ENCODE data around the gene MED9.

MED9 gene

GRCh38 chr17:17472333-17472920, 4.4 kb upstream of the MED9 start:
- Histone ChIP-seq H4K20me1 (ENCODE audit: low read depth, low read length) (no peaks in the 10 kb centered on the region), H3K79me2 (ENCODE audit: insufficient read depth, low read length) (peaks cover 6% of the 10 kb centered on the region), H3K9ac (ENCODE audit: low read length) (no peak overlapping the region), H3F3A (ENCODE audit: insufficient read depth) (no peaks in the 10 kb centered on the region), H3K36me3 (ENCODE audit: low read length) (no peaks in the 10 kb centered on the region), H3K27me3 (ENCODE audit: low read length) (no peaks in the 10 kb centered on the region), H3K27ac (ENCODE audit: low read depth, low read length) (no peak overlapping the region), H2AFZ (ENCODE audit: low read depth, low read length, severe bottlenecking) (no peak overlapping the region), H3K9me2 (replicated peaks; ENCODE audit: insufficient read depth, low read length) (no peaks in the 10 kb centered on the region), H3K9me3 (ENCODE audit: insufficient read depth, low read length) (no peaks in the 10 kb centered on the region), H3K4me3 (ENCODE audit: insufficient read depth, low read length, poor library complexity, severe bottlenecking) (no peak overlapping the region), H3K4me2 (ENCODE audit: low read depth, low read length, poor library complexity, severe bottlenecking) (no peak overlapping the region)
- TF ChIP-seq EZH2phosphoT487 (conservative IDR thresholded peaks at IDR 0.05; ENCODE audit: low read length): no peak
- no peak for TF ChIP-seq CTCF (IDR thresholded peaks at IDR 0.05; ENCODE audit: insufficient read depth, low read length, poor library complexity, severe bottlenecking)

DNA sequence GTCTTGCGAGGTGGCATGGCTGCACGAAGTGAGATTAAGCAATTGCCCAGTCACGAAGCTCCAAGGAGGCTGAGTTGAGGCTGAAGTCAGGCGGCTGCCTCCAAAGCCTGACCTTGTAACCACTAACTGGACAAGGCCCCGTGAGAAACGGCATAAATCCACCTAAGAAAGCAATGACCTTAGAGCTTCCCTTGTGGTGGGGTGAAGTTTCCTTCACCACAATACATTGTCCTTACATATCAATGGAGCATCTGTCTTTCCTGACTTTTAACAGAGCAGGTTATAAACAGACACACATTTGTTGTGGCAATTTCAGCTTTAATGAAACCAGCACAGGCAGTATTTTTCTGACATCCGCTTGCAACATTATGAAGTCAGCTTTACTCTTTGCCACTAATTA, 2.5 kb upstream of the MED9 start:
- Histone ChIP-seq H3K4me2 (ENCODE audit: low read depth, low read length, poor library complexity, severe bottlenecking) (no peak overlapping the region), H3K27me3 (ENCODE audit: low read length) (no peaks in the 10 kb centered on the region), H3K4me3 (ENCODE audit: insufficient read depth, low read length, poor library complexity, severe bottlenecking) (no peak overlapping the region), H3K9me3 (ENCODE audit: insufficient read depth, low read length) (no peaks in the 10 kb centered on the region), H3K79me2 (ENCODE audit: insufficient read depth, low read length) (peaks cover 22% of the 10 kb centered on the region), H3F3A (ENCODE audit: insufficient read depth) (no peaks in the 10 kb centered on the region), H3K36me3 (ENCODE audit: low read length) (no peaks in the 10 kb centered on the region), H3K27ac (ENCODE audit: low read depth, low read length) (no peak overlapping the region), H3K9me2 (replicated peaks; ENCODE audit: insufficient read depth, low read length) (no peaks in the 10 kb centered on the region), H3K9ac (ENCODE audit: low read length) (no peak overlapping the region), H2AFZ (ENCODE audit: low read depth, low read length, severe bottlenecking) (no peak overlapping the region), H4K20me1 (ENCODE audit: low read depth, low read length) (no peaks in the 10 kb centered on the region)
- TF ChIP-seq CTCF (IDR thresholded peaks at IDR 0.05; ENCODE audit: insufficient read depth, low read length, poor library complexity, severe bottlenecking) (no peak), EZH2phosphoT487 (conservative IDR thresholded peaks at IDR 0.05; ENCODE audit: low read length) (no peak)

GRCh38 chr17:17479209-17479608, 2.4 kb downstream of the MED9 start:
- Histone ChIP-seq H3K79me2 (ENCODE audit: insufficient read depth, low read length) (peaks cover 66% of the 10 kb centered on the region), H2AFZ (ENCODE audit: low read depth, low read length, severe bottlenecking) (no peak overlapping the region), H3K9me3 (ENCODE audit: insufficient read depth, low read length) (no peaks in the 10 kb centered on the region), H4K20me1 (ENCODE audit: low read depth, low read length) (peaks cover 4% of the 10 kb centered on the region; the same call in 1 of the 2 replicates), H3K4me2 (ENCODE audit: low read depth, low read length, poor library complexity, severe bottlenecking) (peak overlapping the region; percentile 4), H3K36me3 (ENCODE audit: low read length) (no peaks in the 10 kb centered on the region), H3K4me3 (ENCODE audit: insufficient read depth, low read length, poor library complexity, severe bottlenecking) (no peak overlapping the region), H3K9ac (ENCODE audit: low read length) (no peak overlapping the region), H3K27me3 (ENCODE audit: low read length) (no peaks in the 10 kb centered on the region), H3F3A (ENCODE audit: insufficient read depth) (peaks cover 2% of the 10 kb centered on the region; the same call in 1 of the 2 replicates), H3K27ac (ENCODE audit: low read depth, low read length) (no peak overlapping the region), H3K9me2 (replicated peaks; ENCODE audit: insufficient read depth, low read length) (no peaks in the 10 kb centered on the region)
- TF ChIP-seq CTCF (IDR thresholded peaks at IDR 0.05; ENCODE audit: insufficient read depth, low read length, poor library complexity, severe bottlenecking): no peak
- no peak for TF ChIP-seq EZH2phosphoT487 (conservative IDR thresholded peaks at IDR 0.05; ENCODE audit: low read length)

Data from SU-DHL-6 (cell line).